GM19193 (cell line): Measurements from ENCODE around the gene AVPR1A.

Source experiments
- POLR2A ChIP-seq: IDR thresholded peaks from 4 replicates; pipeline ENCODE4 v1.6.1; 2011; ENCODE audit not compliant: insufficient read depth, insufficient read length; ENCODE audit errors: extremely low read depth

The AVPR1A gene

DNA sequence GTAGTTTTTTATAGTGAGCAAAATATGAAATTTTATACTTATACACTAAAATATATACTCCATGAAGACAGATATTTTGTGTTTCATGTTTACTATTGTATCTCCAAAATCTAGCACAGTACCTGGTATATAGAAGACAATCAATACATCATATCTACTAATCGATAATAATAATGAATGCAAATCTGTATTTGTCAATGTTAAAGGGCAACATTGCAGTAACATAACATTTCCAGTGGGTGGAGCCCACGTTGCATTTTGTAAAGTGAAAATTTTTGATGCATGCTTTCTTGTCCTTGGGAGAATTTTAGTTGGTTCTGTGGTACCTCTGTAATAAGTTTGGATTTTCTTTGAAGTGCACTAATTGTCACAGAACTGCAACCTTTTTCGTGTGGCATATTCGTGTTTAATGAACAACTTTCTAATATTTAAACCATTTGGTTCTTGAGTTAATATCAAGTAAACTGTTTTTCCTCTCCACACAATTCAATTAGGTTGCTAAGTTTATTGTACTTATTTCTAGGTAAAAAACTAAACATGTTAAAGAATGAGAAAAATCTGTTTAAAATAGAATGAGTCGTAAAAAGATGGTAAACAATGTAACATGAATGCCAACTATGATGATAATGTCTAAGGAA is 47.4 kb downstream of the AVPR1A start:
- no peak for TF ChIP-seq POLR2A

GRCh38 chr12:63101920-63102319 is 49.1 kb downstream of the AVPR1A start:
- no peak for TF ChIP-seq POLR2A

- TF ChIP-seq POLR2A, result no peak
These were observed 52.1 kb downstream of the AVPR1A start for GRCh38 chr12:63098851-63099250.

DNA sequence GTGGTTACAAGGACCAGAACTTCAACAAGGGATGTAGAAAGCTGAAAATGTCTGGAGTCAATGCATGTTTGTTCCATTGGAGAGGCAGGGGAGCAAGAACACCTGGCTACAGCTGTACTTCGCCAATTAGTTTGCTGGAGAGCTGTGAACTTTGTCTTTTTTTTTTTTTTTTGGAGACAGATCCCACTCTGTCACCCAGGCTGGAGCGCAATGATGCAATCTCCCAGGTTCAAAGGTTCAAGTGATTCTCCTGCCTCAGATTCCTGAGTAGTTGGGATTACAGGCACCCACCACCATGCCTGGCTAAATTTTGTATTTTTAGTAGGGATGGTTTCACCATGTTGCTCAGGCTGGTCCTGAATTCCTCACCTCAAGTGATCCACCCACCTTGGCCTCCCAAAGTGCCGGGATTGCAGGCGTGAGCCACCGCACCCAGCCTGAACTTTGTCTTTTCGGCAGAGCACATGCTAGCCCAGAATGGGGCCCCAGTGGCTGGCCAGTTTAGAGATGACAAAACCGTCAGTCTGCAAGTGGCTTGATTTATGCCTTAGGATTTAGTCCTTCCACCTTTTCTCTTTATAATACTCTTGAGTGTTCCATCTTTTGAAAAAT is 55.5 kb downstream of the AVPR1A start:
- TF ChIP-seq POLR2A, result no peak

- TF ChIP-seq POLR2A, result no peak
These were observed 57.3 kb downstream of the AVPR1A start for GRCh38 chr12:63093711-63094110.

- no peak for TF ChIP-seq POLR2A
These were observed 57.9 kb downstream of the AVPR1A start for GRCh38 chr12:63093084-63093483.
